Coronary artery (tissue), 2 donors: ENCODE results near the gene UST.

ENCODE experiments used
- DNase-seq: peaks from one replicate; pipeline ENCODE4 v3.0.0-alpha.2; 2017; ENCODE audit warnings: low spot score
- H3K27ac ChIP-seq, 2 donors: fragments of 200-600 bp; sonication (generic); one replicate each; pipeline ENCODE4 v1.5.1; 2016 to 2019
- H3K4me3 ChIP-seq: fragments of 200-600 bp; sonication (generic); 2 replicates; pipeline ENCODE4 v1.5.1; 2016; ENCODE audit warnings: mild to moderate bottlenecking, moderate library complexity
- TF ChIP-seq, protein P1 (sequence below): fragments of 200-600 bp; sonication (generic); IDR thresholded peaks from one replicate; pipeline ENCODE4 v1.5.1; 2019; ENCODE audit warnings: antibody characterized with exemption

Gene UST

DNA sequence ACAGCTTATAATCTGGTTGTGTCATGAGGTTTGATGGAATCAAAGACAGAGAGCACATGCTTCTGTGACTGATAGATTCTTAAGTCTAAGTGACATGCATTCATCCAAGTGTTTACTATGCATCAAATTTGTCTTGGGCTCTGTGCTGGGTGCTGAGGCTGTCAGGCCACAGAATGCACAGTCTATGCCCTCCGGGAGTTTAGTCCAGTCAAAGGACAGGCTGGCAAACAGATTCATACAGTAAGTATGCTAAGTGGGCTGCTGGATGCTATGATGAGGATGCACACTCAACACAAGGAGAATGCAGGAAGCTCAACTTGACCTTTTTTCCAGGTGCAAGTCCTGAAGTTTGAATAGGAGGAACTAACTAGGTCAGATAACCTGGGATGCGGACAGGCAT, 146.7 kb downstream of the UST start:
- no peak for DNase-seq
- TF ChIP-seq, protein P1, sequence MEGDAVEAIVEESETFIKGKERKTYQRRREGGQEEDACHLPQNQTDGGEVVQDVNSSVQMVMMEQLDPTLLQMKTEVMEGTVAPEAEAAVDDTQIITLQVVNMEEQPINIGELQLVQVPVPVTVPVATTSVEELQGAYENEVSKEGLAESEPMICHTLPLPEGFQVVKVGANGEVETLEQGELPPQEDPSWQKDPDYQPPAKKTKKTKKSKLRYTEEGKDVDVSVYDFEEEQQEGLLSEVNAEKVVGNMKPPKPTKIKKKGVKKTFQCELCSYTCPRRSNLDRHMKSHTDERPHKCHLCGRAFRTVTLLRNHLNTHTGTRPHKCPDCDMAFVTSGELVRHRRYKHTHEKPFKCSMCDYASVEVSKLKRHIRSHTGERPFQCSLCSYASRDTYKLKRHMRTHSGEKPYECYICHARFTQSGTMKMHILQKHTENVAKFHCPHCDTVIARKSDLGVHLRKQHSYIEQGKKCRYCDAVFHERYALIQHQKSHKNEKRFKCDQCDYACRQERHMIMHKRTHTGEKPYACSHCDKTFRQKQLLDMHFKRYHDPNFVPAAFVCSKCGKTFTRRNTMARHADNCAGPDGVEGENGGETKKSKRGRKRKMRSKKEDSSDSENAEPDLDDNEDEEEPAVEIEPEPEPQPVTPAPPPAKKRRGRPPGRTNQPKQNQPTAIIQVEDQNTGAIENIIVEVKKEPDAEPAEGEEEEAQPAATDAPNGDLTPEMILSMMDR: no peak
- Histone ChIP-seq H3K4me3 (no peak overlapping the region), H3K27ac (no peak overlapping the region)

DNA sequence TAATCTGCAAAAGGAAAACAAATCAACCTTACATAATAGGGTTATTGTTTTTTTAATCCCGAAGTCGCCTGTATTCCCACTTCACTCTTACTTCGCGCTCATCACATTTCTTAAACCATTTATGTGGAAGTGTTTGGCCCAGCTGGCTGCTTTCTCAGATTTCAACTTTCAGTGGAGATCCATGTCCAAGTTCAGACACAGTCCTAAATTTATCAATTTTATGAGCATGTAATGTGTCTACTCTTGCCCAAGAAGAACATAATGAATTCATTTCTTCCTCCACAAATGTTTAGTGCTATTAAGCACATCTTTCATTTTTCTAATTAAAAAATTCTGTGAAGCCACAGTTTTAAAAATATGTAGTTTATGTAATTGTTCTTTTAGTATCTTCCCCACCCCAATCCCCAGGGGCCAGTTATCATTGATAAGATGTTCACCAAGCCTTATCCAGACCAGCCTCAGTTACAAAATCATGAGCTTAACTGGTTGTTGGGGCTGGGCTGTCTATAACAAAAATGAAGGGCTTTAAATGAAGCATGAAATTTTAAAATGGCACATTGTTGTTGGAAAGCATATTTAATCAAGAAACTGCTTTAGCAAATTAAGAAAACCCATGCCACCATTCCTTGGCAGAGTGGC, 151.7 kb downstream of the UST start:
- Histone ChIP-seq H3K27ac (no peak overlapping the region), H3K4me3 (no peak overlapping the region)
- DNase-seq: no peak
- TF ChIP-seq, protein P1: no peak

DNA sequence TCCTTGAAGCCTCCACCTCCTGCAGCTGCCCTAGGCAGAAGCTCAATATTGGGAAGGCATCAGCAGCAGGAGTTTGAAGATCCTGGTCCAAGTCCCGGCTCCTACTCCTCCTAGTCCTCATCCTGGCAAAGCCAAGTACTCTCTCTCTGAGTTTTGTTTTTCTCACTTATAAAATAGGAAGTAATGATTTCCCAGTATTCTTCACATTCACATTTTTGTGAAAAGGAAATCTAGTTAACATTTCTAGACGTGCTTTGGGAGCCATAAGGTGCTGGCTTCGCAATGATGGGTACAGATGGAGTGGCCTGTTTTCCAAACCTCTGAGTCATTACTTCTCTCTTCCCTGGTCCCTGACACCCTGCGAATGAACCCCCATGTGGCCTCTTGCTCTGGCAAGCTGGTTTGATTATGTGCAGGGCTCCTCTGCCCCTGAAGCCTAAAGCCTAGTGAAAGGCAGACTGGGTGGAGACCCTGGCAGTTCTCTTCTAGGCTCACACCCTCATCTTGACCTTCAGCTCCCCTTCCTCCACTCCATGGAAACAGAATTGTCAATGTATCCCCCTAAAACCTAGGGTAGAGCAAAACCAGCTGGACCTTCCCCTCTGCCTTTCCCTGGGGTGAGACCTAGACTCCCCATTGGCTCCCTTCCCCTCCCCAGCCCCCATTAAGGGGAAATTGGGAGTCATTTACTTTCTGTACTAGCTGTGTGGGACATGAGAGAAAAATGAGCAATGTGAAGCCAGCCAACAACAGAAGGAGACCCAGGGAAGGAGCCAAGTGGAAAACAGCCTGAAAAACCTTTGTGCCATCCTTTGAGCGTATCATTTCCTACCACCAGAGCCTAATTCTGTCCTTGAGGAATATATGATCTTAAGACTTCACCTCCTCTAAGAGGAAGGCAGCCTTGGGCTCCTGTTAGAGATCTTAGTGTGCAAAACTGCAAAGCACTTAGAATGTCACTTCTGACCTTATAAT, 158.4 kb downstream of the UST start:
- H3K4me3 ChIP-seq: no peak overlapping the region
- TF ChIP-seq, protein P1: no peak
- H3K27ac ChIP-seq: no peak overlapping the region
- no peak for DNase-seq

DNA sequence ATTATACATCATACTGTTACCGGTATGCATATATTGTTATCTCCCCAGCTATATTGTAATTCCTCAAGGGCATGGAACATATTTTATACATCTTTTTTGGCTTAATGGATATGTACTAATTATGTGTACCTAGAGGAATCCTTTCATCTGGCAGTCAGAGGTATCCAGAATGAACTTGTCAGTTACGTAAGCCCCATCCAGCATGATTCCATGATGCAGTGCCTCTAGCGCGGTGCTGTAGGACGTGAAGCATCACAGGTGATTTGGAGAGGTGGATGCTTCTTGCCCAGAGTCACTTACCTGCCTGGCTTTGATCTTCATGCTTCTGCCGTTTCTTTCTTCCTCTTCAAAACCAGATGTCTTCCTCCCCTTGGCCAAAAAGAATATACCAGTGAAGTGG, 159.1 kb downstream of the UST start:
- TF ChIP-seq, protein P1: no peak
- Histone ChIP-seq H3K27ac (no peak overlapping the region), H3K4me3 (no peak overlapping the region)
- no peak for DNase-seq

DNA sequence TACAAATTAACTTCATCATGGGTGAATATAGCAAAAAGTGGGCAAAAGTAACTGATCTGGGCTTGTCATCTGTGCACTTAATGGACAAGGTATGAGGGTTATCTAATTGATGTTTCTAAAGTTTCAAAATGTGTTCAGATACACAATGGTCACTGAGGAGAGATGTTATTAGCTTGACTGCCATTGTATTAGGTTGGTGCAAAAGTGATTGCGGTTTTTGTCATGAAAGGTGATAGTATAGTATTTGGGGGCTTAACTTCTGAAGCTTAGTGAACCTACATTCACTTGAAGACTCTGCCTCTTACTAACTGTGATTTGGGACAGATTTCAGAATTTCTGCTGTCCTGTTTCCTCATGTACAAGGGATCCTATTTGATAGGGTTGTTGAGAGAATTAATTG, 159.6 kb downstream of the UST start:
- TF ChIP-seq, protein P1: no peak
- Histone ChIP-seq H3K27ac (no peak overlapping the region), H3K4me3 (no peak overlapping the region)
- no peak for DNase-seq

DNA sequence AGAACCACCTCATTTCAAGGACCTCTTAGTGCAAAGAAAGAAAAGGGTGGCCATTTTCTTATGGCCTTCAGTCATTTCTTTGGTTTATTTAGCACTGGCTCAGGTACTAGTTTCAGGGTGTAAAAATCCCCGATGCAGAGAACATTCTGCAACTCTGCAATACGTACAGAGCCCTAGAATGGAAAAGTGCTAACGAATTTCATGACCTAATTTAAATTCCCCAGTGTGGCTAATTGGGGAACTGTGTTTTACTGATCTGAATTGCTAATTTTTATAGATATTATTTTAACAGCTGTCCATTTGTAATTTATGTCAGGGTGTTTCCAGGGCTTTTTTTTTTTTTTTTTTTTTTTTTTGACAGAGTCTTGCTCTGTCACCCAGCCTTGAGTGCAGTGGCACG, 160.7 kb downstream of the UST start:
- Histone ChIP-seq H3K4me3 (no peak overlapping the region), H3K27ac (no peak overlapping the region)
- TF ChIP-seq, protein P1: no peak
- DNase-seq: no peak
